HepG2 (cell line): Measurements from ENCODE around the gene MSTN. TPM values are rescaled to one million over a fixed set of nuclear protein-coding genes. Genes with fewer than 3 reads are reported as not detected.

ENCODE experiments used
- ATAC-seq: fragments of 200-7000 bp; cut with Tn5 transposase; 3 replicates; pipeline ENCODE4 v1.9.1; 2020; ENCODE audit warnings: mild to moderate bottlenecking, moderate library complexity
- BruUV-seq: library from RNA; stranded (reverse); fragments of 400-500 nt; replicated peaks from 2 replicates; lab custom pipeline; 2021; lab: Mats Ljungman, UMichigan
- CTCF ChIA-PET: fragments of 300-600 bp; formaldehyde crosslinking; extraction: SDS; loops from one replicate; lab custom pipeline; 2021; ENCODE audit warnings: low total read pairs, inconsistent platforms, low intra/inter-chr PET ratio; lab: Yijun Ruan, JAX
- POLR2A ChIA-PET: fragments of 350-600 bp; sonication (Branson Sonifier 250); formaldehyde crosslinking; loops from one replicate; lab custom pipeline; 2020; ENCODE audit warnings: antibody characterized with exemption, inconsistent platforms; lab: Yijun Ruan, JAX
- DNase-seq: peaks from one replicate; pipeline ENCODE4 v3.0.0-alpha.2; 2015; ENCODE audit warnings: low spot score
- FAIRE-seq: peaks from 3 replicates; lab custom pipeline; 2011; peaks lifted over from hg19 to GRCh38; lab: Jason Lieb, UNC
- H2AFZ ChIP-seq: one replicate; pipeline ENCODE4 v1.6.1; 2011; ENCODE audit warnings: low read length, inconsistent platforms
- H3K27ac ChIP-seq: fragments of 300-600 bp; 3 replicates; pipeline ENCODE4 v1.8.0; 2011; ENCODE audit warnings: mixed run types, mild to moderate bottlenecking, mixed read lengths, low read length, inconsistent platforms; ENCODE audit not compliant: insufficient read depth; ENCODE audit errors: extremely low read length
- H3K27me3 ChIP-seq, 2 experiments: fragments of 200-600 bp in 1 of 2; 2 replicates in 1 of 2; 3 replicates in 1 of 2; pipeline versions ENCODE4 v1.6.0 to v1.8.0; 2011; ENCODE audit warnings: low read length in 2 of 2, mild to moderate bottlenecking in 2 of 2, moderate library complexity in 2 of 2, inconsistent platforms in 1 of 2; ENCODE audit not compliant: insufficient read depth in 2 of 2, control insufficient read depth in 1 of 2
- H3K36me3 ChIP-seq, 2 experiments: fragments of 200-600 bp in 1 of 2; replicated peaks in 1 of 2; 2 replicates in 1 of 2; 3 replicates in 1 of 2; pipeline versions ENCODE4 v1.5.1 to v1.8.0; 2011; ENCODE audit warnings: low read length in 2 of 2, inconsistent platforms in 1 of 2; ENCODE audit not compliant: insufficient read depth in 2 of 2, control insufficient read depth in 1 of 2
- H3K4me1 ChIP-seq: 2 replicates; pipeline ENCODE4 v1.5.1; 2012; ENCODE audit warnings: low read length, inconsistent platforms; ENCODE audit not compliant: insufficient read depth
- H3K4me2 ChIP-seq: 2 replicates; pipeline ENCODE4 v1.6.0; 2011; ENCODE audit warnings: low read depth, low read length, inconsistent platforms
- H3K4me3 ChIP-seq, 3 experiments: fragments of 200-600 bp in 1 of 3; sonication (generic), shearing (Covaris generic) in 1 of 3; replicated peaks in 1 of 3; 2 replicates each; pipeline ENCODE4 v1.5.1; 2011 to 2016; ENCODE audit warnings: low read length in 3 of 3, inconsistent platforms in 2 of 3, low read depth in 2 of 3, mild to moderate bottlenecking in 2 of 3, control low read depth in 1 of 3, mixed read lengths in 1 of 3; ENCODE audit not compliant: insufficient read depth in 1 of 3
- H3K79me2 ChIP-seq: one replicate; pipeline ENCODE4 v1.6.1; 2011; ENCODE audit warnings: low read length, inconsistent platforms; ENCODE audit not compliant: insufficient read depth
- H3K9ac ChIP-seq: 2 replicates; pipeline ENCODE4 v1.6.0; 2011; ENCODE audit warnings: mild to moderate bottlenecking, low read depth, low read length, inconsistent platforms; ENCODE audit not compliant: insufficient read depth
- H3K9me3 ChIP-seq: 2 replicates; pipeline ENCODE4 v1.5.1; 2012; ENCODE audit warnings: mild to moderate bottlenecking, low read length
- H4K20me1 ChIP-seq: 2 replicates; pipeline ENCODE4 v1.6.0; 2011; ENCODE audit warnings: inconsistent platforms, mild to moderate bottlenecking, low read length, moderate library complexity; ENCODE audit not compliant: insufficient read depth
- BRCA1 ChIP-seq: sonication (generic); formaldehyde crosslinking; IDR thresholded peaks from 2 replicates; pipeline ENCODE4 v1.4.0; 2020; ENCODE audit warnings: missing genetic modification reagents
- NR3C1 ChIP-seq: sonication (generic); formaldehyde crosslinking; IDR thresholded peaks from 2 replicates; pipeline ENCODE4 v1.4.0; 2020; ENCODE audit warnings: missing genetic modification reagents
- ONECUT2 ChIP-seq: sonication (generic); formaldehyde crosslinking; IDR thresholded peaks from 2 replicates; pipeline ENCODE4 v1.4.0; 2020; ENCODE audit warnings: missing genetic modification reagents
- RAD51 ChIP-seq: fragments of 450-650 bp; IDR thresholded peaks from 2 replicates; pipeline ENCODE4 v1.6.1; 2016; ENCODE audit warnings: borderline replicate concordance
- RBAK ChIP-seq: sonication (generic); formaldehyde crosslinking; IDR thresholded peaks from 2 replicates; pipeline ENCODE4 v1.5.1; 2020; ENCODE audit warnings: mild to moderate bottlenecking, missing genetic modification reagents
- TBX3 ChIP-seq: fragments of 450-650 bp; IDR thresholded peaks from 2 replicates; pipeline ENCODE4 v1.6.1; 2017; ENCODE audit warnings: antibody characterized with exemption, mild to moderate bottlenecking, inconsistent platforms, borderline replicate concordance
- ZNF24 ChIP-seq: fragments of 450-650 bp; IDR thresholded peaks from 2 replicates; pipeline ENCODE4 v1.6.1; 2017; ENCODE audit warnings: antibody characterized with exemption, mild to moderate bottlenecking
- ZNF558 ChIP-seq: sonication (generic); formaldehyde crosslinking; IDR thresholded peaks from 2 replicates; pipeline ENCODE4 v1.9.0; 2022; ENCODE audit warnings: mild to moderate bottlenecking, missing genetic modification reagents, borderline replicate concordance
- ZNF562 ChIP-seq: sonication (generic); formaldehyde crosslinking; IDR thresholded peaks from 2 replicates; pipeline ENCODE4 v1.8.0; 2022; ENCODE audit warnings: missing genetic modification reagents, borderline replicate concordance
- ZNF660 ChIP-seq: sonication (generic); formaldehyde crosslinking; IDR thresholded peaks from 2 replicates; pipeline ENCODE4 v1.5.1; 2020; ENCODE audit warnings: mild to moderate bottlenecking, low read depth, missing genetic modification reagents, borderline replicate concordance
- ZNF709 ChIP-seq: sonication (generic); formaldehyde crosslinking; IDR thresholded peaks from 2 replicates; pipeline ENCODE4 v1.5.0; 2020; ENCODE audit warnings: mild to moderate bottlenecking, missing genetic modification reagents
- ZNF746 ChIP-seq: sonication (generic); formaldehyde crosslinking; IDR thresholded peaks from 2 replicates; pipeline ENCODE4 v1.8.0; 2022; ENCODE audit warnings: mild to moderate bottlenecking, missing genetic modification reagents
- WGBS: methylation state at CpG from one replicate; pipeline ENCODE4 v1.1.6; 2017; ENCODE audit warnings: low lambda C conversion rate; 5-methylcytosine and 5-hydroxymethylcytosine counted together
- in situ Hi-C: cut with HindIII; loops from 2 replicates; pipeline ENCODE4 v1.10.0; 2017; ENCODE audit warnings: low pct_unique_long_range_greater_than_20kb; ENCODE audit not compliant: extremely low pct_ligation_motif_present
- intact Hi-C: fragments of 100-400 bp; cut with micrococcal nuclease; formaldehyde crosslinking; loops from one replicate; pipeline ENCODE4 v1.10.0; 2022; ENCODE audit not compliant: unreplicated experiment
- polyA plus RNA-seq, 8 experiments: library from polyadenylated mRNA; depleted of rRNA in 3 of 8; stranded (reverse) in 7 of 8; unstranded in 1 of 8; fragments of >200 nt; fragmentation: Illumina TruSeq in 4 of 8; extraction: Trizol in 4 of 8; gene quantifications; 2 replicates each; pipeline versions ENCODE4 v1.2.1 to v1.2.3, GENCODE V29; 2011 to 2016; ENCODE audit warnings: low read depth in 4 of 8, missing spikeins in 1 of 8, mixed read lengths in 1 of 8; ENCODE audit not compliant: insufficient read depth in 1 of 8
- total RNA-seq, 5 experiments: library from RNA; depleted of rRNA; stranded (reverse); fragments of >200 nt; fragmentation: Illumina TruSeq; extraction: Trizol; gene quantifications; 2 replicates each; pipeline ENCODE4 v1.2.3, GENCODE V29; 2016; ENCODE audit warnings: low read depth in 1 of 5
- TF ChIP-seq, protein P1 (sequence below): sonication (generic); formaldehyde crosslinking; IDR thresholded peaks from 2 replicates; pipeline ENCODE4 v1.4.0; 2020; ENCODE audit warnings: missing genetic modification reagents, borderline replicate concordance
- TF ChIP-seq, protein P2 (sequence below): sonication (generic); formaldehyde crosslinking; IDR thresholded peaks from 2 replicates; pipeline ENCODE4 v1.8.1; 2023; ENCODE audit warnings: mild to moderate bottlenecking, missing genetic modification reagents
- TF ChIP-seq, protein P3 (sequence below): sonication (generic); formaldehyde crosslinking; IDR thresholded peaks from 2 replicates; pipeline ENCODE4 v1.8.1; 2023; ENCODE audit warnings: mild to moderate bottlenecking, missing genetic modification reagents
- TF ChIP-seq, protein P4 (sequence below): sonication (generic); formaldehyde crosslinking; conservative IDR thresholded peaks from 2 replicates; pipeline ENCODE4 v1.5.0; 2020; ENCODE audit warnings: missing genetic modification reagents

The MSTN gene
- total and polyA plus RNA-seq, 2 of the 13 experiments (the other 11 are each of a cell fraction or from before 2014, with no cell fraction given), result 0.04 TPM; not detected in 1

DNA sequence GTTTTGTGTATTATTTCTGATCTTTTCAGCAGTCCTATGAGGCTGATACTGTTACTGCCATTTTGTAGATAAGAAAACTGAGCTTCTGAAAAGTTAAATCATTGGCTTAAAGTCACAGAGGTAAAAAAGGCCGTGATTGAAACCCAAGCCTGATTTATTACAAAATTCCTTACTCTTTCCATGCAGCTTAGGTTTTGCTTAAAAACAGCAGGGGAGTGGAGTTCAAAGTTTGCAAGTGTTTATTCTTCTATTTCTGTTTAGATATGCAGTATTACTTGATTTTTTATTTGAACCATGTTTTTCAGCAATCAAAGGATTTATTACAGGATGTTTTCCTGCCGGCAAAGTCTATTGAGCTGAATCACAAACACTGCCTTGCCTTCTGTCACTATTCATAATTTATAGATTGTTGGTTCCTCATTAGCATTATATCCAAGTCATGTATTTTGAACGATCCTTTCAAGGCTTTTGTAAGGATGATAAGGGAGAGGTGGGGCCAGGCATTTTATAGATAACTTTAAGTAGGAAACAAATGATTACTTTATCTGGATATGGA is 31.9 kb upstream of the MSTN start:
- FAIRE-seq, result no peak
- whole genome bisulfite sequencing, result 15% methylated on average over 3 of the region's 3 CpGs
- Histone ChIP-seq H3K4me2 (no peak overlapping the region), H3K27ac (no peak overlapping the region), H3K4me1 (no peaks in the 10 kb centered on the region), H2AFZ (no peak overlapping the region), H3K4me3 (no peak overlapping the region), H3K79me2 (no peaks in the 10 kb centered on the region), H4K20me1 (no peaks in the 10 kb centered on the region), H3K9ac (no peak overlapping the region), H3K9me3 (no peaks in the 10 kb centered on the region), H3K36me3 (no peaks in the 10 kb centered on the region), H3K27me3 (no peaks in the 10 kb centered on the region)
- in situ Hi-C loops (loop anchor here (10.0 kb wide), 1 partner anchor 280 kb away; no protein-coding TSS in a partner anchor), intact Hi-C loops (no loop called here)
- BruUV-seq, result no TSS peak
- ChIA-PET POLR2A (no interaction called here), CTCF (no interaction called here)
- DNase-seq, result no peak
- no peak for ATAC-seq
- TF ChIP-seq BRCA1 (CRISPR knock-in tag), result no peak
- TF ChIP-seq ZNF24, result no peak
- TF ChIP-seq, protein P1, sequence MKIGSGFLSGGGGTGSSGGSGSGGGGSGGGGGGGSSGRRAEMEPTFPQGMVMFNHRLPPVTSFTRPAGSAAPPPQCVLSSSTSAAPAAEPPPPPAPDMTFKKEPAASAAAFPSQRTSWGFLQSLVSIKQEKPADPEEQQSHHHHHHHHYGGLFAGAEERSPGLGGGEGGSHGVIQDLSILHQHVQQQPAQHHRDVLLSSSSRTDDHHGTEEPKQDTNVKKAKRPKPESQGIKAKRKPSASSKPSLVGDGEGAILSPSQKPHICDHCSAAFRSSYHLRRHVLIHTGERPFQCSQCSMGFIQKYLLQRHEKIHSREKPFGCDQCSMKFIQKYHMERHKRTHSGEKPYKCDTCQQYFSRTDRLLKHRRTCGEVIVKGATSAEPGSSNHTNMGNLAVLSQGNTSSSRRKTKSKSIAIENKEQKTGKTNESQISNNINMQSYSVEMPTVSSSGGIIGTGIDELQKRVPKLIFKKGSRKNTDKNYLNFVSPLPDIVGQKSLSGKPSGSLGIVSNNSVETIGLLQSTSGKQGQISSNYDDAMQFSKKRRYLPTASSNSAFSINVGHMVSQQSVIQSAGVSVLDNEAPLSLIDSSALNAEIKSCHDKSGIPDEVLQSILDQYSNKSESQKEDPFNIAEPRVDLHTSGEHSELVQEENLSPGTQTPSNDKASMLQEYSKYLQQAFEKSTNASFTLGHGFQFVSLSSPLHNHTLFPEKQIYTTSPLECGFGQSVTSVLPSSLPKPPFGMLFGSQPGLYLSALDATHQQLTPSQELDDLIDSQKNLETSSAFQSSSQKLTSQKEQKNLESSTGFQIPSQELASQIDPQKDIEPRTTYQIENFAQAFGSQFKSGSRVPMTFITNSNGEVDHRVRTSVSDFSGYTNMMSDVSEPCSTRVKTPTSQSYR (CRISPR knock-in tag), result no peak
- no peak for TF ChIP-seq RAD51
- TF ChIP-seq RBAK (CRISPR knock-in tag), result no peak
- TF ChIP-seq ZNF562 (CRISPR knock-in tag), result no peak
- TF ChIP-seq, protein P2, sequence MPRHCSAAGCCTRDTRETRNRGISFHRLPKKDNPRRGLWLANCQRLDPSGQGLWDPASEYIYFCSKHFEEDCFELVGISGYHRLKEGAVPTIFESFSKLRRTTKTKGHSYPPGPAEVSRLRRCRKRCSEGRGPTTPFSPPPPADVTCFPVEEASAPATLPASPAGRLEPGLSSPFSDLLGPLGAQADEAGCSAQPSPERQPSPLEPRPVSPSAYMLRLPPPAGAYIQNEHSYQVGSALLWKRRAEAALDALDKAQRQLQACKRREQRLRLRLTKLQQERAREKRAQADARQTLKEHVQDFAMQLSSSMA (CRISPR knock-in tag), result no peak
- TF ChIP-seq ZNF709 (CRISPR knock-in tag), result no peak
- TF ChIP-seq TBX3, result no peak
- TF ChIP-seq NR3C1, result no peak
- TF ChIP-seq, protein P3, sequence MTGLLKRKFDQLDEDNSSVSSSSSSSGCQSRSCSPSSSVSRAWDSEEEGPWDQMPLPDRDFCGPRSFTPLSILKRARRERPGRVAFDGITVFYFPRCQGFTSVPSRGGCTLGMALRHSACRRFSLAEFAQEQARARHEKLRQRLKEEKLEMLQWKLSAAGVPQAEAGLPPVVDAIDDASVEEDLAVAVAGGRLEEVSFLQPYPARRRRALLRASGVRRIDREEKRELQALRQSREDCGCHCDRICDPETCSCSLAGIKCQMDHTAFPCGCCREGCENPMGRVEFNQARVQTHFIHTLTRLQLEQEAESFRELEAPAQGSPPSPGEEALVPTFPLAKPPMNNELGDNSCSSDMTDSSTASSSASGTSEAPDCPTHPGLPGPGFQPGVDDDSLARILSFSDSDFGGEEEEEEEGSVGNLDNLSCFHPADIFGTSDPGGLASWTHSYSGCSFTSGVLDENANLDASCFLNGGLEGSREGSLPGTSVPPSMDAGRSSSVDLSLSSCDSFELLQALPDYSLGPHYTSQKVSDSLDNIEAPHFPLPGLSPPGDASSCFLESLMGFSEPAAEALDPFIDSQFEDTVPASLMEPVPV (CRISPR knock-in tag), result no peak
- no peak for TF ChIP-seq ZNF558 (CRISPR knock-in tag)
- TF ChIP-seq ZNF660 (CRISPR knock-in tag), result no peak
- TF ChIP-seq ONECUT2, result no peak
- TF ChIP-seq, protein P4, sequence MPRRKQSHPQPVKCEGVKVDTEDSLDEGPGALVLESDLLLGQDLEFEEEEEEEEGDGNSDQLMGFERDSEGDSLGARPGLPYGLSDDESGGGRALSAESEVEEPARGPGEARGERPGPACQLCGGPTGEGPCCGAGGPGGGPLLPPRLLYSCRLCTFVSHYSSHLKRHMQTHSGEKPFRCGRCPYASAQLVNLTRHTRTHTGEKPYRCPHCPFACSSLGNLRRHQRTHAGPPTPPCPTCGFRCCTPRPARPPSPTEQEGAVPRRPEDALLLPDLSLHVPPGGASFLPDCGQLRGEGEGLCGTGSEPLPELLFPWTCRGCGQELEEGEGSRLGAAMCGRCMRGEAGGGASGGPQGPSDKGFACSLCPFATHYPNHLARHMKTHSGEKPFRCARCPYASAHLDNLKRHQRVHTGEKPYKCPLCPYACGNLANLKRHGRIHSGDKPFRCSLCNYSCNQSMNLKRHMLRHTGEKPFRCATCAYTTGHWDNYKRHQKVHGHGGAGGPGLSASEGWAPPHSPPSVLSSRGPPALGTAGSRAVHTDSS (CRISPR knock-in tag), result no peak
- TF ChIP-seq ZNF746 (CRISPR knock-in tag), result no peak
